ENCODE data around the gene MAD1L1.

MAD1L1 gene

GRCh38 chr7:2107386-2108070 is 125.2 kb downstream of the MAD1L1 start:
- H3K4me3 ChIP-seq (replicated peaks; ENCODE audit: low read depth, low read length), result no peak overlapping the region
- no peak for DNase-seq (ENCODE audit: extremely low read depth, low read depth)
- no peak for TF ChIP-seq CTCF (IDR thresholded peaks at IDR 0.05; ENCODE audit: low read depth, low read length, missing control alignments)

- H3K4me3 ChIP-seq (replicated peaks; ENCODE audit: low read depth, low read length), result no peak overlapping the region
- no peak for TF ChIP-seq CTCF (IDR thresholded peaks at IDR 0.05; ENCODE audit: low read depth, low read length, missing control alignments)
- no peak for DNase-seq (ENCODE audit: extremely low read depth, low read depth)
Observed at GRCh38 chr7:2106924-2107323, 125.8 kb downstream of the MAD1L1 start.

GRCh38 chr7:2106440-2106839 is 126.3 kb downstream of the MAD1L1 start:
- DNase-seq (ENCODE audit: extremely low read depth, low read depth), result no peak
- no peak for TF ChIP-seq CTCF (IDR thresholded peaks at IDR 0.05; ENCODE audit: low read depth, low read length, missing control alignments)
- H3K4me3 ChIP-seq (replicated peaks; ENCODE audit: low read depth, low read length), result no peak overlapping the region

GRCh38 chr7:2105917-2106316 is 126.8 kb downstream of the MAD1L1 start:
- no peak for DNase-seq (ENCODE audit: extremely low read depth, low read depth)
- no peak overlapping the region for H3K4me3 ChIP-seq (replicated peaks; ENCODE audit: low read depth, low read length)
- TF ChIP-seq CTCF (IDR thresholded peaks at IDR 0.05; ENCODE audit: low read depth, low read length, missing control alignments), result no peak

- TF ChIP-seq CTCF (IDR thresholded peaks at IDR 0.05; ENCODE audit: low read depth, low read length, missing control alignments), result no peak
- H3K4me3 ChIP-seq (replicated peaks; ENCODE audit: low read depth, low read length), result no peak overlapping the region
Observed at GRCh38 chr7:2105280-2105679, 127.5 kb downstream of the MAD1L1 start.

GRCh38 chr7:2104716-2105115 is 128.0 kb downstream of the MAD1L1 start:
- H3K4me3 ChIP-seq (replicated peaks; ENCODE audit: low read depth, low read length), result no peak overlapping the region
- TF ChIP-seq CTCF (IDR thresholded peaks at IDR 0.05; ENCODE audit: low read depth, low read length, missing control alignments), result no peak
- no peak for DNase-seq (ENCODE audit: extremely low read depth, low read depth)

More at GRCh38 chr7:2105280-2105679, 127.5 kb downstream of the MAD1L1 start:
- DNase-seq (ENCODE audit: extremely low read depth, low read depth), result no peak

Measured in HFF-Myc (cell line).